Measurements from ENCODE around the gene GABRG3.

DNA sequence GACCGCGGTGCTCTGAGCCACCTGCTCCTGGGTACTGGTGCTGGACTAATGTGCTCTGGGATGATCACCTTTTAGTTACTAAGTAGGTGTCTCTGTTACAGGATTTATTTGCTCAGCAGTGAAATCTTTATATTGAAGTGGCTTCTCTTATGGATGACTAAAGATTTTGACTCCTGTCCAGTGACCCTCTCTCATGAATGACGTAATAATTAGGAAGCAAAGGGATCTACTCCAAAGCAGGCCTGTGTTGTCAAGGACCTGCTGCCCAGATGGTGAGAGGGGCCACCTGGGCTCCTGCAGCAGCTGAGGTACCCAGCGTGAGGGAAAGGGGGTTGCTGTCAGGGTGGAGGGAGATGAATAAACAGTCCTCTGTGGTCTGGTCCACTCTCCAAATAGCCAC is 263.6 kb downstream of the GABRG3 start:
- TF ChIP-seq EP300 (IDR thresholded peaks at IDR 0.05) = no peak
- TF ChIP-seq ZFP36 (IDR thresholded peaks at IDR 0.05; ENCODE audit: borderline replicate concordance, partially characterized antibody) = no peak
- TF ChIP-seq, protein P1, sequence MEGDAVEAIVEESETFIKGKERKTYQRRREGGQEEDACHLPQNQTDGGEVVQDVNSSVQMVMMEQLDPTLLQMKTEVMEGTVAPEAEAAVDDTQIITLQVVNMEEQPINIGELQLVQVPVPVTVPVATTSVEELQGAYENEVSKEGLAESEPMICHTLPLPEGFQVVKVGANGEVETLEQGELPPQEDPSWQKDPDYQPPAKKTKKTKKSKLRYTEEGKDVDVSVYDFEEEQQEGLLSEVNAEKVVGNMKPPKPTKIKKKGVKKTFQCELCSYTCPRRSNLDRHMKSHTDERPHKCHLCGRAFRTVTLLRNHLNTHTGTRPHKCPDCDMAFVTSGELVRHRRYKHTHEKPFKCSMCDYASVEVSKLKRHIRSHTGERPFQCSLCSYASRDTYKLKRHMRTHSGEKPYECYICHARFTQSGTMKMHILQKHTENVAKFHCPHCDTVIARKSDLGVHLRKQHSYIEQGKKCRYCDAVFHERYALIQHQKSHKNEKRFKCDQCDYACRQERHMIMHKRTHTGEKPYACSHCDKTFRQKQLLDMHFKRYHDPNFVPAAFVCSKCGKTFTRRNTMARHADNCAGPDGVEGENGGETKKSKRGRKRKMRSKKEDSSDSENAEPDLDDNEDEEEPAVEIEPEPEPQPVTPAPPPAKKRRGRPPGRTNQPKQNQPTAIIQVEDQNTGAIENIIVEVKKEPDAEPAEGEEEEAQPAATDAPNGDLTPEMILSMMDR (IDR thresholded peaks at IDR 0.05) = no peak
- no peak for TF ChIP-seq BHLHE40 (IDR thresholded peaks at IDR 0.05; ENCODE audit: low read depth, low read length)
- TF ChIP-seq NR3C1 (IDR thresholded peaks at IDR 0.05) = no peak
- no peak for TF ChIP-seq POLR2AphosphoS2 (conservative IDR thresholded peaks at IDR 0.05; ENCODE audit: low read length)
